Sciatic nerve (tissue), 2 donors: ENCODE results near the gene FAM131B. TPM values are rescaled to one million over a fixed set of nuclear protein-coding genes. Genes with fewer than 3 reads are reported as not detected.
"Not testable (repeated sequence)": the region's sequence is repeated elsewhere in the genome, so short reads cannot be mapped to it uniquely, and the experiment has no call there.

ENCODE experiments used
- ATAC-seq: fragments of 200-7000 bp; cut with Tn5 transposase; one replicate; pipeline ENCODE4 v1.9.1; 2020; ENCODE audit warnings: mild to moderate bottlenecking, moderate library complexity
- DNase-seq: peaks from one replicate; pipeline ENCODE4 v3.0.0-alpha.2; 2020; ENCODE audit warnings: low spot score
- intact Hi-C: fragments of 100-400 bp; cut with DNase I; formaldehyde crosslinking; loops from one replicate; pipeline ENCODE4 v1.14.2; 2022
- total RNA-seq: library from RNA; stranded (reverse); fragmentation: NEBNext Ultra II Directional; extraction: Animal tissue kit (Norgen Biotek cat#: 25700); gene quantifications from one replicate; pipeline ENCODE4 v1.2.1, GENCODE V29; 2021
- donor health status: DM: no; HTN: no; CAD: no.
- donor health status: DM: no; HTN: no; CAD: no.

FAM131B gene
- 2.6 TPM for total RNA-seq

GRCh38 chr7:143362131-143363015 lies at the start of gene FAM131B:
TSS of gene FAM131B (minus strand) at chr7:143362713. CDS start at chr7:143362603, 110 bp downstream.
- no peak for DNase-seq
- intact Hi-C loops: no loop called here
- ATAC-seq: peak; percentile 54

- ATAC-seq (no peak), DNase-seq (no peak)
- intact Hi-C loops: loop anchor here (10.0 kb wide), 1 partner anchor 167 kb away; no protein-coding TSS in a partner anchor
These were observed 49.6 kb upstream of the FAM131B start for GRCh38 chr7:143411976-143412708.

- no peak for DNase-seq
- ATAC-seq: no peak
- intact Hi-C loops: loop anchor here (10.0 kb wide), 1 partner anchor 166 kb away; no protein-coding TSS in a partner anchor
These were observed 48.0 kb upstream of the FAM131B start for GRCh38 chr7:143410521-143411004.

- DNase-seq (no peak), ATAC-seq (no peak)
- intact Hi-C loops: no loop called here
These were observed 46.4 kb upstream of the FAM131B start, which contains the start of gene EPHA1 for GRCh38 chr7:143408686-143409561. TSS of gene EPHA1 (minus strand) at chr7:143408856. CDS start at chr7:143408805, 51 bp downstream.

- DNase-seq (no peak), ATAC-seq (no peak)
- intact Hi-C loops: no loop called here
These were observed 45.8 kb upstream of the FAM131B start for GRCh38 chr7:143408252-143408685.

GRCh38 chr7:143407287-143408251 lies 45.1 kb upstream of the FAM131B start:
- intact Hi-C loops: no loop called here
- ATAC-seq: no peak
- DNase-seq: no peak

GRCh38 chr7:143406002-143406357 lies 43.5 kb upstream of the FAM131B start:
- DNase-seq (no peak), ATAC-seq (no peak)
- intact Hi-C loops: no loop called here

GRCh38 chr7:143405173-143406001 lies 42.9 kb upstream of the FAM131B start:
- intact Hi-C loops: no loop called here
- ATAC-seq (peak; percentile 47), DNase-seq (no peak)

- intact Hi-C loops, DNase-seq, ATAC-seq: not testable (repeated sequence)
These were observed 39.7 kb upstream of the FAM131B start for GRCh38 chr7:143402233-143402632.

- ATAC-seq: no peak
- no peak for DNase-seq
- intact Hi-C loops: no loop called here
These were observed 38.8 kb upstream of the FAM131B start for GRCh38 chr7:143401265-143401664.

- intact Hi-C loops: no loop called here
- DNase-seq (no peak), ATAC-seq (no peak)
These were observed 37.1 kb upstream of the FAM131B start for GRCh38 chr7:143399642-143400041.

- intact Hi-C loops: no loop called here
- no peak for DNase-seq
- no peak for ATAC-seq
These were observed 36.6 kb upstream of the FAM131B start for GRCh38 chr7:143399151-143399550.

GRCh38 chr7:143398616-143399015 lies 36.1 kb upstream of the FAM131B start:
- no peak for DNase-seq
- intact Hi-C loops: no loop called here
- no peak for ATAC-seq

- intact Hi-C loops: no loop called here
- ATAC-seq: no peak
- no peak for DNase-seq
These were observed 35.4 kb upstream of the FAM131B start for GRCh38 chr7:143397710-143398530.

GRCh38 chr7:143396625-143397556 lies 34.4 kb upstream of the FAM131B start:
- intact Hi-C loops: no loop called here
- DNase-seq (no peak), ATAC-seq (no peak)
